ENCODE results near the gene ZC3H7A. TPM values are rescaled to one million over a fixed set of nuclear protein-coding genes. Genes with fewer than 3 reads are reported as not detected.
A peak's percentile ranks its signal among the peaks of the same experiment; 100 is the strongest.

ZC3H7A gene
- total RNA-seq, 1 donor from 2014 or later = 57.9 TPM

DNA sequence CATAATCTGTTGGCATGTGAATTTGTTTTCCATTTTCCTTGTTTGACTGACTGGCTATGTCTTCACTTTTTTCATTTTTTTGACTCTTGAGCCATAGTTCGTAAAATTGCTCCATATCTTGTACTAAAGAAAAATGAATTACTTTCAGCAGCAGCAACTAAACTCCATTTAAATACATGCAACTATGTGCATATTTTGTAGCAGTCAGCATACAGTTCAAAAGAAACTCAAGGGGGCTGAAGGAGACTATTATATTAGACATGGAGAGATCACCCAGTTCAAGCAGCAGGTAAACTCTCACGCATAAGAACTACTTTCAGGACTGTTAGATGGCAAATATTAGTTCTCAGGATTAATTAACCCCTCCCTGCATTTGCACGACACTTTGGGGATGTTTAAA is 40.8 kb downstream of the ZC3H7A start:
- peaks cover 48% of the 10 kb centered on the region for H3K4me1 Mint-ChIP-seq (ENCODE audit: low read depth)
- no peaks in the 10 kb centered on the region for H3K9me3 Mint-ChIP-seq (ENCODE audit: low read depth)
- no peak overlapping the region for H3K4me3 Mint-ChIP-seq (ENCODE audit: unreplicated experiment)
- DNase-seq (ENCODE audit: low spot score) = no peak
- peaks cover 37% of the 10 kb centered on the region for H3K36me3 Mint-ChIP-seq (ENCODE audit: low read depth)
- peak overlapping the region; percentile 49 for H3K27ac Mint-ChIP-seq (ENCODE audit: unreplicated experiment)
- H3K27me3 Mint-ChIP-seq (ENCODE audit: low read depth) = no peaks in the 10 kb centered on the region
- TF ChIP-seq, protein P1, sequence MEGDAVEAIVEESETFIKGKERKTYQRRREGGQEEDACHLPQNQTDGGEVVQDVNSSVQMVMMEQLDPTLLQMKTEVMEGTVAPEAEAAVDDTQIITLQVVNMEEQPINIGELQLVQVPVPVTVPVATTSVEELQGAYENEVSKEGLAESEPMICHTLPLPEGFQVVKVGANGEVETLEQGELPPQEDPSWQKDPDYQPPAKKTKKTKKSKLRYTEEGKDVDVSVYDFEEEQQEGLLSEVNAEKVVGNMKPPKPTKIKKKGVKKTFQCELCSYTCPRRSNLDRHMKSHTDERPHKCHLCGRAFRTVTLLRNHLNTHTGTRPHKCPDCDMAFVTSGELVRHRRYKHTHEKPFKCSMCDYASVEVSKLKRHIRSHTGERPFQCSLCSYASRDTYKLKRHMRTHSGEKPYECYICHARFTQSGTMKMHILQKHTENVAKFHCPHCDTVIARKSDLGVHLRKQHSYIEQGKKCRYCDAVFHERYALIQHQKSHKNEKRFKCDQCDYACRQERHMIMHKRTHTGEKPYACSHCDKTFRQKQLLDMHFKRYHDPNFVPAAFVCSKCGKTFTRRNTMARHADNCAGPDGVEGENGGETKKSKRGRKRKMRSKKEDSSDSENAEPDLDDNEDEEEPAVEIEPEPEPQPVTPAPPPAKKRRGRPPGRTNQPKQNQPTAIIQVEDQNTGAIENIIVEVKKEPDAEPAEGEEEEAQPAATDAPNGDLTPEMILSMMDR (IDR thresholded peaks at IDR 0.05) = no peak

DNA sequence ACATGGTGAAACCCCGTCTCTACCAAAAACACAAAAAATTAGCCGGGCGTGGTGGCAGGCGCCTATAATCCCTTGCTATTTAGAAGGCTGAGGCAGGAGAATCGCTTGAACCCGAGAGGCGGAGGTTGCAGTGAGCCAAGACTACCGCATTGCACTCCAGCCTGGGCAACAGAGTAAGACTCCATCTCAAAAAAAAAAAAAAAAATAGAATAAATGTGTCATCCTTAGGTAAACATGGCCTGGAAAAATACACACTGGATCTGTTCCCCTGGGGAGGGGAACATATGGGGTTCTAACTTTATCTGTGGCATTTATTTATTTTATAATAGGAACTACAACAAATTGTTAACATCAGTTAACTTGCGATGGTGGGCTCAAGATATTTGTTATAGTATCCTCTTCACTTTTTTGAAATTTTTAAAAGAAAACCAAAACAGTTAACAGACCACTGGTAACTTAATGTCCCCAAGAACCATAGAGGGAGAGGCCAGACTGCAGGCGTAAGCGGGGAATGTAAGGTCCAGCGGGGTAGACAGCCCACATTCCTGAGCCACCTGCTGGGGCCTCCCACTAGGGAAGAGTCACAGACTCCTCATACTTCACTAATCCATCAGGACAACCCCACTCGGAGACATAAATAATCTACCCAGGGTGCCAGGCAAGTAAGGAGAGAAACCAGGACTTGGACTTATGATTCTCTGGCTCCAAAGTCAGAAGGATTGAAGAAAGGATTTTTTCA is 41.9 kb downstream of the ZC3H7A start:
- Mint-ChIP-seq H3K4me1 (ENCODE audit: low read depth) (peaks cover 48% of the 10 kb centered on the region), H3K27ac (ENCODE audit: unreplicated experiment) (peak overlapping the region; percentile 87), H3K9me3 (ENCODE audit: low read depth) (no peaks in the 10 kb centered on the region), H3K27me3 (ENCODE audit: low read depth) (no peaks in the 10 kb centered on the region), H3K36me3 (ENCODE audit: low read depth) (peaks cover 36% of the 10 kb centered on the region), H3K4me3 (ENCODE audit: unreplicated experiment) (no peak overlapping the region)
- TF ChIP-seq, protein P1 (IDR thresholded peaks at IDR 0.05) = no peak
- DNase-seq (ENCODE audit: low spot score) = no peak

GRCh38 chr16:11752856-11753255 is 44.2 kb downstream of the ZC3H7A start:
- Mint-ChIP-seq H3K4me1 (ENCODE audit: low read depth) (peaks cover 31% of the 10 kb centered on the region), H3K4me3 (ENCODE audit: unreplicated experiment) (no peak overlapping the region), H3K27ac (ENCODE audit: unreplicated experiment) (no peak overlapping the region), H3K27me3 (ENCODE audit: low read depth) (no peaks in the 10 kb centered on the region), H3K36me3 (ENCODE audit: low read depth) (peaks cover 48% of the 10 kb centered on the region), H3K9me3 (ENCODE audit: low read depth) (no peaks in the 10 kb centered on the region)
- no peak for DNase-seq (ENCODE audit: low spot score)
- TF ChIP-seq, protein P1 (IDR thresholded peaks at IDR 0.05) = no peak

DNA sequence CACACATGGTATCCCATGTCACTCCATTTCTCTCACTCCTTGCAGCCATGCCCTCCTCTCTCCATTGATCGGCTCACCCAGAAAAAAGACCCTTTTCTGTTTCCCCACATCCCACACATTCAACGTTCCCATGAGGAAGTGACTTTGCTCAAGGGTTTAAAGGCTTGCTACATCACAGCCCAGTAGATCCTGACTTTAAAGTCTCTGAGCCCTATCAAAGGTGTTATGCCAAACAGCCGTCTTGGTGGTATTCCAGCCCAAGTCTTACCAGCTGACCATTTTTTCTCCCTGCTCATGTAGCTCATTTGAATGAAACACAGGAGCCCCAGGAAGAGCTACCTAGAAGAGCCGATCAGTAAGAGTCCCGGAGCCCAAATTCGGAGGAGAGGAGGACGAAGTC is 47.0 kb downstream of the ZC3H7A start:
- Mint-ChIP-seq H3K9me3 (ENCODE audit: low read depth) (no peaks in the 10 kb centered on the region), H3K27me3 (ENCODE audit: low read depth) (no peaks in the 10 kb centered on the region), H3K4me3 (ENCODE audit: unreplicated experiment) (no peak overlapping the region), H3K4me1 (ENCODE audit: low read depth) (peaks cover 5% of the 10 kb centered on the region), H3K27ac (ENCODE audit: unreplicated experiment) (peak overlapping the region; percentile 42), H3K36me3 (ENCODE audit: low read depth) (peaks cover 37% of the 10 kb centered on the region)
- TF ChIP-seq, protein P1 (IDR thresholded peaks at IDR 0.05) = no peak
- no peak for DNase-seq (ENCODE audit: low spot score)

DNA sequence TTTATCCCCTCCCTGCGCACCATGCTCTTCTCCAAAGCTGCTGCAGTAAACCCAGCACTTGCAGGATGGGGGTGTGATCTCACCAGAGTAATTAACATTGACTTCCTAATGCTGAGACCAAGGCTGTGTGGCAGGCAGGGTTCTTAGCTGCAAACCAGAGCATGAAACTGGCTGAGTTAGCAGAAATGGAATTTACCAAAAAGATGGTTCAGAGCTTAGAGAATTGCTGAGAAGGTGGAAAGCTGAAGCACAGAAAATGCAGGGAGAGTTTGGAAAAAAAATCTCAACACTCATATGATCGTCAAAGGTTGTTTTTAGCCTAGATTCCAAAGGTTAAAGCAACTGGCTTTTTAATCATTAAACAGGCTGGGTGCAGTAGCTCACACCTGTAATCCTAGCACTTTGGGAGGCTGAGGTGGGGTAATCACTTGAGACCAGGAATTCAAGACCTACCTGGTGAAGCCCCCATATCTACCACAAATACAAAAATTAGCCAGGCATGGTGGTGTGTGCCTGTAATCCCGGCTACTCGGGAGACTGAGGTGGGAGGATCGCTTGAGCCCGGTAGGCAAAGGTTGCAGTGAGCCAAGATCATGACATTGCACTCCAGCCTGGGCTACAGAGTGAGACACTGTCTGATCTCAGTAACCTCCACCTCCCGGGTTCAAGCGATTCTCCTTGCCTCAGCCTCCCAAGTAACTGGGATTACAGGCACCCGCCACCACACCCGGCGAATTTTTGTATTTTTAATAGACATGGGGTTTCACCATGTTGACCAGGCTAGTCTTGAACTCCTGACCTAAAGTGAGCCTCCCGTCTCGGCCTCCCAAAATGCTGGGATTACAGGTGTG is 48.4 kb downstream of the ZC3H7A start:
- Mint-ChIP-seq H3K4me3 (ENCODE audit: unreplicated experiment) (no peak overlapping the region), H3K4me1 (ENCODE audit: low read depth) (peaks cover 7% of the 10 kb centered on the region), H3K36me3 (ENCODE audit: low read depth) (peaks cover 34% of the 10 kb centered on the region), H3K27ac (ENCODE audit: unreplicated experiment) (no peak overlapping the region), H3K27me3 (ENCODE audit: low read depth) (no peaks in the 10 kb centered on the region), H3K9me3 (ENCODE audit: low read depth) (no peaks in the 10 kb centered on the region)
- no peak for DNase-seq (ENCODE audit: low spot score)
- TF ChIP-seq, protein P1 (IDR thresholded peaks at IDR 0.05) = no peak

Data from chondrocyte (in vitro differentiated cells).